C4-2B (cell line): ENCODE data around the gene STK17A.

Experiments
- H3K27ac ChIP-seq: fragments of 450-650 bp; 2 replicates; pipeline ENCODE4 v1.5.1; 2017
- CTCF ChIP-seq: fragments of 450-650 bp; conservative IDR thresholded peaks from 2 replicates; pipeline ENCODE4 v1.5.1; 2017; ENCODE audit warnings: mild to moderate bottlenecking
- ZFX ChIP-seq: fragments of 450-650 bp; IDR thresholded peaks from 2 replicates; pipeline ENCODE4 v1.6.1; 2017

STK17A gene

DNA sequence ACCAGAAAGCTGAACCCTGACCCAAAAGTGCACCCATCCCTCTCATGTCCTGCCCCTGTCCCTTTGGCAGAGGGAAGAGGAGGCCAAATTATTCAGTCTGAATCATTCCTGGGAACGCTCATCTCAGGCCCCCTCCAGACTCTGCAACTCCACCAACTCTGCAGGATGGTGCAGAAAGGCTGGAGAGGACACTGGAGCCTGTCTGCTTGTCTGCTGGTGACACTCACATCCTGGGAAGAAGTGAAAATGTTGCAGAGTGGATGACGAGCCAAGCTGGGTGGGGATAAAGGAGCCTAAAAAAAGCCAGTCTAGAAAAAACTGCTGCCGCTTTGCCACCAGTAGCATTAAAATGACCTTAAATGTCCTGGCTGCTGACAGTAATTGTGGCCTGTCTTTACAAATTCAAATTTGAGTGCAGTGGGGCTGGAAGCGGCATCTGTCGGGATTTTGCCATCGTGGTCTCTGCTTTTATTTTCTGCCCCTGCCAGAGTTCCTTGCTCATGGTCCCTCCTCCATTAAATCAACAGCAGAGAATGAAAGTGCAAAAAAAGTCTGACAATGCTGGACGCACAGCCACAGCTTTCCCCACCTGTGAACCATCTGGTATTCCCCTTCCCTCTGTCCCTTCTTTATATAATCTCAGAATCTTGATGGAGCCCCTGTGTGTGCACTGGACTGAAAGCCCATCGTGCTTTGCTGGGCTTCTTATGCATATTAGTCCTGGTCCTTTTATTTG, 63.9 kb downstream of the STK17A start:
- H3K27ac ChIP-seq = no peak overlapping the region
- TF ChIP-seq CTCF = no peak
- TF ChIP-seq ZFX = no peak

- TF ChIP-seq CTCF = no peak
- no peak for TF ChIP-seq ZFX
Observed at GRCh38 chr7:43647339-43647672, 64.4 kb downstream of the STK17A start.

GRCh38 chr7:43647673-43648472, 65.0 kb downstream of the STK17A start:
- peak overlapping the region; percentile 34 for H3K27ac ChIP-seq
- TF ChIP-seq CTCF (no peak), ZFX (no peak)

More at GRCh38 chr7:43647339-43647672, 64.4 kb downstream of the STK17A start:
- peak overlapping the region; percentile 34 for H3K27ac ChIP-seq

DNA sequence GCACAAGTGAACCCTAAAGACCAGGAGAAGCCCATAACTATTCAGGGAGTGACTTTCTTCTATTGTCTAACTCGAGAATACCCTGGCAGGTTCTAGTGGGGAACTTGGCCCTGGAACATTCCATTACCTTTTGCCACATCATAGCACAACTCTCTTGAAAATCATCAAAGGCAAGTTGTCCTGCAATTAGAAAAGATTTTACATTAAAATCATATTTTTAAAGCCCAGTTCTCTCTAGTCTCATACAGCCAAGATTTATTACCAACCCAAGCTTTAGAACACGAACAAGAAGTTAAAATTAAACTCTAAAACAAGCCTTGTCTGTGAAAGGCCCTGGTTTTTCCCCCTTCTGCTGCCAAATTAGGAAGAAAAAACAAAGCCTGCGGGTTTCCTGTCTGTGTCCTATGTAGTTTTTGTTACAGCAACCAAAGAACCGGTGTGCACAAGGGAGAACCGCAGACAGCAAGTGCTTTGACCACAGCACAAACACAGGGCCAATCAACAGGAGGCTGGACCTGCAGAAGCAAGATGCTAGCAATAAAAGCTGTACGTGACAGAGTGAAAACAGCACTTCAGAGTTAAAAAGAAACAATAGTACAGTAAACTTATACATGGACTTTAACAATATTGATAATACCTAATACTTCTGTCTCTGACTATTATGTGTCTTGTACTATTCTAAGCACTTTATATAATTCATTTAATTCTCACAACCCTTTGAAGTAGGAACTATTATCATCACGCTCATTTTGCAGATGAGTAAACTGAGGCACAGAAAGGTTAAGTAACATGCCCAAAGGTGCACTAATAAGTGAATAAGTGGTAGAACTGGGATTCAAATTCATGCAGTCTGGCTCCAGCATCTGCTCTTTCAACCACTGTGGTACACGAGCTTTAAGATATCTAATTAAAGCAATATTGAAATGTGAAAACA, 65.8 kb downstream of the STK17A start:
- no peak overlapping the region; the same call in 1 of the 2 replicates for H3K27ac ChIP-seq

DNA sequence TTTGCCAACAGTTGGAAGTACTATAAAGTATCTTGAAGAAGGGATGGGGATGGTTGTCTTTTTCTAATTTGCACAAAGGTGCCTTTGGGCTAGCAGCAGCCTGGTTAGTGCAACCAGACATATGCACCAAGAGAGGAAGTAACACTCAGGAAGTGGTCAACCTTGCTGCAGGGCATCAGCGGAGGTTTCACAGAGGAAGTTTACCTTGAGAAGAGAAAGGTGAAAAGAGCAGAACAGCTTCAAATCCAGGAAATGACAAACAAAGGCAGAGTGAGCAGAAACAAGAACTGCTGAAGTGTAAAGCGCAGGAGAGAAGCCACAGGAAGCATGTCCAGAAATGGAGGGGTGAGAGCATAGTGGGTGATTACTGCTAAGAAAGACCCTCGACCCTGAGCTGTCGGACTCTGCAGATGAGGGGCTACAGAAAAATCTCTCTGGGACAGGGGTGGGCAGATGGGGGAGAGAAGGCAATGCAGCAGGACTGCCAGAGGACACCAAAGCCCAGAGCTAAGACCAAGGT, 66.9 kb downstream of the STK17A start:
- TF ChIP-seq ZFX = no peak
- no peak for TF ChIP-seq CTCF
- no peak overlapping the region for H3K27ac ChIP-seq

More for the DNA sequence above, 65.8 kb downstream of the STK17A start:
- TF ChIP-seq ZFX = no peak
- no peak for TF ChIP-seq CTCF

GRCh38 chr7:43650457-43651052, 67.6 kb downstream of the STK17A start:
- no peak overlapping the region for H3K27ac ChIP-seq
- TF ChIP-seq ZFX (no peak), CTCF (no peak)
